ENCODE results near the gene SERP2. TPM values are rescaled to one million over a fixed set of nuclear protein-coding genes. Genes with fewer than 3 reads are reported as not detected.

Gene SERP2
- total RNA-seq, 2 donors from 2014 or later: 1.6 to 5.2 TPM

DNA sequence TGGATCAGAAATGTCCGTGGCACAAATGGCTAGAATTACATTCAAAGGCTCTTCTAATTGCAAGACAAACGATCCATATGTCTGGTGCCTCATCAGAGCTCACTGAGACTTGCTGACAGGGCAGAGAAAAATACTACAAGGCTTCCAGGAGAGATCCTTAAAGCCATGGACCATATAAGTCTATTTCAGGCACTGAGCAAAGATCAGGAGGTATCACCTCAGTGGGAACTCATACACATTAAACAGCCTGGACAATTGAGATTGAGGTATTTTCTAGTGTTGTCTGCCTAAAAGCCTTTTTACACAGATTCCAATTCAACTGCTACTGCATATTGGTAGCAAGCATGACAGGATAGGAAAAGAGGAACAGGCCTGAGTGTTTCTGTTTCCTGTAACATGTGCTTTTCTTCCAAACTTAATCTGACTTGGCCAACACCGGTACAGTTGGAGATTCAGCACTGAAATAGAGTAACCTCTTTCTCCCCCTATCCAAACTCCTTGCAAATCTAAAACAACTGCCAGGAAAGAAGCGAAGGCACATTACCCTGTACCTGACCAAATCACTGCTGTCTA, 65.9 kb downstream of the SERP2 start:
- H3K4me3 ChIP-seq: no peak overlapping the region
- no peak overlapping the region for H3K27ac ChIP-seq
- intact Hi-C loops (cut with DNase I): loop anchor here (10.0 kb wide), 1 partner anchor 395 kb away; no protein-coding TSS in a partner anchor
- ATAC-seq (no peak), DNase-seq (no peak)
- peaks cover 9% of the 10 kb centered on the region for H3K4me1 ChIP-seq
- H3K27me3 ChIP-seq: no peaks in the 10 kb centered on the region
- WGBS, 2 donors: 66 to 71% methylated on average over 4 of the region's 4 CpGs
- H3K9me3 ChIP-seq: no peaks in the 10 kb centered on the region
- no peaks in the 10 kb centered on the region for H3K36me3 ChIP-seq (replicated peaks in 1 of 2; ENCODE audit: insufficient read depth in 1 of 2, low read depth in 2 of 2)
- TF ChIP-seq, protein P1, sequence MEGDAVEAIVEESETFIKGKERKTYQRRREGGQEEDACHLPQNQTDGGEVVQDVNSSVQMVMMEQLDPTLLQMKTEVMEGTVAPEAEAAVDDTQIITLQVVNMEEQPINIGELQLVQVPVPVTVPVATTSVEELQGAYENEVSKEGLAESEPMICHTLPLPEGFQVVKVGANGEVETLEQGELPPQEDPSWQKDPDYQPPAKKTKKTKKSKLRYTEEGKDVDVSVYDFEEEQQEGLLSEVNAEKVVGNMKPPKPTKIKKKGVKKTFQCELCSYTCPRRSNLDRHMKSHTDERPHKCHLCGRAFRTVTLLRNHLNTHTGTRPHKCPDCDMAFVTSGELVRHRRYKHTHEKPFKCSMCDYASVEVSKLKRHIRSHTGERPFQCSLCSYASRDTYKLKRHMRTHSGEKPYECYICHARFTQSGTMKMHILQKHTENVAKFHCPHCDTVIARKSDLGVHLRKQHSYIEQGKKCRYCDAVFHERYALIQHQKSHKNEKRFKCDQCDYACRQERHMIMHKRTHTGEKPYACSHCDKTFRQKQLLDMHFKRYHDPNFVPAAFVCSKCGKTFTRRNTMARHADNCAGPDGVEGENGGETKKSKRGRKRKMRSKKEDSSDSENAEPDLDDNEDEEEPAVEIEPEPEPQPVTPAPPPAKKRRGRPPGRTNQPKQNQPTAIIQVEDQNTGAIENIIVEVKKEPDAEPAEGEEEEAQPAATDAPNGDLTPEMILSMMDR (IDR thresholded peaks at IDR 0.05): no peak
- TF ChIP-seq POLR2A (IDR thresholded peaks at IDR 0.05): no peak

DNA sequence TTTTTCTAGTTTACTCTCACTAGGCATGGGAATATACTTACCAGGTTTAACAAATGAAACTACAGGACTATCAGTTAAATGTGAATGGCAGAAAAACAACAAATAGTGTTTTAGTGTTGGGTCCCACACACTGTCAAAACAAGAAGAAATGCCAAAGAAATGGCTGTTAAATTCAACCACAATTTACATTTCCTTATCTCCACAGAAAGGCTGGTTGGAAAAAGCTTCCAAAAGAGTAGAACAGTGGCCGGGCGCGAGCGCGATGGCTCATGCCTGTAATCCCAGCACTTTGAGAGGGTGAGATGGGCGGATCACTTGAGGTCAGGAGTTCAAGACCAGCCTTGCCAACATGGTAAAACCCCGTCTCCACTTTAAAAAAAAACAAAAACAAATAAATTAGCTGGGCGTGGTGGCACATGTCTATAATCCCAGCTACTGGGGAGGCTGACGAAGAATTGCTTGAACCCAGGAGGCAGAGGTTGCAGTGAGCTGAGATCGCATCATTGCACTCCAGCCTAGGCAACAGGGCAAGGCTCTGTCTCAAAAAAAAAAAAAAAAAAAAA, 66.5 kb downstream of the SERP2 start:
- no peak for ATAC-seq
- no peak for DNase-seq
- Histone ChIP-seq H3K4me1 (peaks cover 6% of the 10 kb centered on the region), H3K27ac (no peak overlapping the region), H3K36me3 (replicated peaks in 1 of 2; ENCODE audit: insufficient read depth in 1 of 2, low read depth in 2 of 2) (no peaks in the 10 kb centered on the region), H3K4me3 (no peak overlapping the region), H3K27me3 (no peaks in the 10 kb centered on the region), H3K9me3 (no peaks in the 10 kb centered on the region)
- WGBS, 2 donors: 77 to 82% methylated on average over 10 of the region's 10 CpGs
- TF ChIP-seq, protein P1 (IDR thresholded peaks at IDR 0.05): no peak
- no peak for TF ChIP-seq POLR2A (IDR thresholded peaks at IDR 0.05)
- intact Hi-C loops (cut with DNase I): loop anchor here (10.0 kb wide), 1 partner anchor 395 kb away; no protein-coding TSS in a partner anchor

Other genes with a start within 250 kb of the SERP2 start
- 10 to 100 TPM; 30.7 to 50.1 TPM for gene TSC22D1, start 202.5 kb downstream of the SERP2 start, total RNA-seq